GM12878 (cell line): Measurements from ENCODE around the gene PLA2G4A. TPM values are rescaled to one million over a fixed set of nuclear protein-coding genes. Genes with fewer than 3 reads are reported as not detected.

Experiments
- ATAC-seq: fragments of 200-7000 bp; cut with Tn5 transposase; 3 replicates; pipeline ENCODE4 v1.9.1; 2020; ENCODE audit warnings: mild to moderate bottlenecking, moderate library complexity
- BruUV-seq: library from RNA; stranded (reverse); fragments of 400-500 nt; replicated peaks from 2 replicates; lab custom pipeline; 2021; lab: Mats Ljungman, UMichigan
- CTCF ChIA-PET: fragments of 300-600 bp; sonication (Branson Sonifier 250); formaldehyde crosslinking; extraction: SDS; loops from one replicate; lab custom pipeline; 2021; ENCODE audit warnings: inconsistent platforms; lab: Yijun Ruan, JAX
- POLR2A ChIA-PET: fragments of 350-600 bp; formaldehyde crosslinking; extraction: SDS; loops from one replicate; lab custom pipeline; 2021; ENCODE audit warnings: inconsistent platforms; lab: Charles Lee
- RAD21 ChIA-PET: fragments of 300-600 bp; sonication (Branson Sonifier 250); formaldehyde crosslinking; loops from one replicate; lab custom pipeline; 2023; ENCODE audit warnings: antibody characterized with exemption; ENCODE audit not compliant: unreplicated experiment; lab: Charles Lee
- SMC1A ChIA-PET: fragments of 300-600 bp; sonication (Branson Sonifier 250); formaldehyde crosslinking; loops from one replicate; lab custom pipeline; 2023; ENCODE audit not compliant: unreplicated experiment, uncharacterized antibody; lab: Charles Lee
- DNase-seq: peaks from one replicate; pipeline ENCODE4 v3.0.0-alpha.2; 2011; ENCODE audit warnings: low read depth, low spot score
- FAIRE-seq: peaks from 3 replicates; lab custom pipeline; 2011; peaks lifted over from hg19 to GRCh38; lab: Jason Lieb, UNC
- H2AFZ ChIP-seq: 2 replicates; pipeline ENCODE4 v1.6.0; 2011; ENCODE audit warnings: low read depth, low read length, control low read depth; ENCODE audit not compliant: control insufficient read depth
- H3K27ac ChIP-seq: 2 replicates; pipeline ENCODE4 v1.5.1; 2011; ENCODE audit warnings: control low read depth; ENCODE audit not compliant: control insufficient read depth, insufficient read depth
- H3K27me3 ChIP-seq, 2 experiments: replicated peaks in 1 of 2; 2 replicates each; pipeline versions ENCODE4 v1.6.0 to v1.6.1; 2011; ENCODE audit warnings: low read length in 1 of 2; ENCODE audit not compliant: control insufficient read depth in 2 of 2, insufficient read depth in 2 of 2
- H3K36me3 ChIP-seq, 2 experiments: 2 replicates each; pipeline ENCODE4 v1.5.1; 2011; ENCODE audit warnings: low read length in 1 of 2; ENCODE audit not compliant: control insufficient read depth in 2 of 2, insufficient read depth in 2 of 2
- H3K4me1 ChIP-seq: 2 replicates; pipeline ENCODE4 v1.6.1; 2011; ENCODE audit warnings: mild to moderate bottlenecking, low read length, moderate library complexity, mixed read lengths; ENCODE audit not compliant: control insufficient read depth, insufficient read depth
- H3K4me2 ChIP-seq: 2 replicates; pipeline ENCODE4 v1.6.0; 2011; ENCODE audit warnings: control low read depth; ENCODE audit not compliant: control insufficient read depth, insufficient read depth
- H3K4me3 ChIP-seq: fragments of 200-600 bp; sonication (generic); 2 replicates; pipeline ENCODE4 v1.5.1; 2016
- H3K79me2 ChIP-seq: 2 replicates; pipeline ENCODE4 v1.6.0; 2011; ENCODE audit warnings: low read length; ENCODE audit not compliant: control insufficient read depth, insufficient read depth
- H3K9ac ChIP-seq: 2 replicates; pipeline ENCODE4 v1.8.0; 2011; ENCODE audit warnings: low read length, control low read depth, mixed read lengths; ENCODE audit not compliant: control insufficient read depth, insufficient read depth
- H3K9me3 ChIP-seq: replicated peaks from 3 replicates; pipeline ENCODE4 v1.5.1; 2011; ENCODE audit warnings: mild to moderate bottlenecking, low read length; ENCODE audit not compliant: control insufficient read depth, insufficient read depth
- H4K20me1 ChIP-seq: 2 replicates; pipeline ENCODE4 v1.6.0; 2011; ENCODE audit not compliant: control insufficient read depth, insufficient read depth
- BHLHE40 ChIP-seq, 2 experiments: fragments of 450-650 bp in 1 of 2; IDR thresholded peaks; 2 replicates each; pipeline ENCODE4 v1.6.1; 2011 to 2017; ENCODE audit warnings: low read depth in 2 of 2, borderline replicate concordance in 1 of 2, improper control_type of control experiment in 1 of 2, low read length in 1 of 2, mild to moderate bottlenecking in 1 of 2
- BRCA1 ChIP-seq: IDR thresholded peaks from 2 replicates; pipeline ENCODE4 v1.6.1; 2011; ENCODE audit warnings: low read depth, low read length, improper control_type of control experiment
- CBX3 ChIP-seq: fragments of 200-600 bp; sonication (generic); IDR thresholded peaks from 2 replicates; pipeline ENCODE4 v1.6.1; 2016; ENCODE audit warnings: low read depth, borderline replicate concordance
- GABPA ChIP-seq: IDR thresholded peaks from 2 replicates; pipeline ENCODE4 v1.6.1; 2014; ENCODE audit warnings: antibody characterized with exemption, low read depth, mild to moderate bottlenecking, inconsistent platforms
- JUNB ChIP-seq: IDR thresholded peaks from 2 replicates; pipeline ENCODE4 v1.6.1; 2016; ENCODE audit warnings: antibody characterized with exemption, mild to moderate bottlenecking
- MEF2A ChIP-seq: IDR thresholded peaks from 2 replicates; pipeline ENCODE4 v1.6.1; 2011; ENCODE audit warnings: low read depth, mild to moderate bottlenecking, low read length, moderate library complexity; ENCODE audit not compliant: insufficient read depth
- MTA2 ChIP-seq: fragments of 450-650 bp; IDR thresholded peaks from 2 replicates; pipeline ENCODE4 v1.6.1; 2016; ENCODE audit warnings: low read depth, mild to moderate bottlenecking, moderate library complexity
- PAX5 ChIP-seq: IDR thresholded peaks from 2 replicates; pipeline ENCODE4 v1.6.1; 2011; ENCODE audit warnings: low read depth, low read length, borderline replicate concordance
- SREBF1 ChIP-seq: IDR thresholded peaks from 2 replicates; pipeline ENCODE4 v1.6.1; 2012; ENCODE audit warnings: mild to moderate bottlenecking, low read length
- TCF12 ChIP-seq: IDR thresholded peaks from 2 replicates; pipeline ENCODE4 v1.6.1; 2011; ENCODE audit warnings: low read depth, mild to moderate bottlenecking, low read length
- WGBS: methylation state at CpG from one replicate; pipeline ENCODE4 v1.1.6; 2016; ENCODE audit warnings: low lambda C conversion rate; ENCODE audit not compliant: insufficient replicate concordance, insufficient coverage; ENCODE audit errors: missing lambda C conversion rate; 5-methylcytosine and 5-hydroxymethylcytosine counted together
- in situ Hi-C: fragments of 300-500 bp; cut with MboI; formaldehyde crosslinking; loops from 9 replicates; pipeline ENCODE4 v1.14.3; 2018; ENCODE audit warnings: mixed read lengths
- intact Hi-C: fragments of 100-400 bp; cut with micrococcal nuclease; formaldehyde crosslinking; loops from one replicate; pipeline ENCODE4 v1.14.2; 2022; ENCODE audit not compliant: unreplicated experiment
- polyA plus RNA-seq, 11 experiments: library from polyadenylated mRNA; depleted of rRNA in 4 of 11; unstranded in 6 of 11; stranded (reverse) in 5 of 11; fragments of >200 nt; fragmentation: Nextera tagmentation in 4 of 11; fragmentation: Illumina TruSeq in 1 of 11; extraction: Ambion mirVana in 4 of 11; extraction: Trizol in 1 of 11; gene quantifications; 1 replicate in 1 of 11; 2 replicates in 10 of 11; pipeline versions ENCODE4 v1.2.1 to v1.2.3, GENCODE V29; 2011 to 2016; ENCODE audit warnings: inconsistent platforms in 2 of 11, missing spikeins in 2 of 11, low read depth in 1 of 11
- total RNA-seq, 4 experiments: library from RNA; depleted of rRNA in 3 of 4; stranded (reverse); fragments of >200 nt in 3 of 4; fragmentation: Illumina TruSeq in 1 of 4; extraction: Trizol in 1 of 4; gene quantifications; 2 replicates each; pipeline versions ENCODE4 v1.2.1 to v1.2.3, GENCODE V29; 2013 to 2021
- TF ChIP-seq, protein P1 (sequence below): IDR thresholded peaks from 2 replicates; pipeline ENCODE4 v1.6.1; 2012; ENCODE audit warnings: low read depth, low read length, improper control_type of control experiment
- TF ChIP-seq, protein P2 (sequence below): fragments of 450-650 bp; IDR thresholded peaks from 2 replicates; pipeline ENCODE4 v1.6.1; 2017; ENCODE audit warnings: low read depth, mild to moderate bottlenecking, moderate library complexity
- TF ChIP-seq, protein P3 (sequence below): IDR thresholded peaks from 2 replicates; pipeline ENCODE4 v1.6.1; 2012; ENCODE audit warnings: improper control_type of control experiment, low read depth, low read length; ENCODE audit not compliant: insufficient replicate concordance
- TF ChIP-seq, protein P4 (sequence below): fragments of 450-650 bp; formaldehyde crosslinking; IDR thresholded peaks from 2 replicates; pipeline ENCODE4 v1.4.0; 2020; ENCODE audit warnings: mild to moderate bottlenecking, moderate library complexity

The PLA2G4A gene
- total and polyA plus RNA-seq, 10 of the 15 experiments (the other 5 are each of a cell fraction or from before 2014, with no cell fraction given): 0.70 to 3.3 (median 1.5) TPM; not detected in 1

DNA sequence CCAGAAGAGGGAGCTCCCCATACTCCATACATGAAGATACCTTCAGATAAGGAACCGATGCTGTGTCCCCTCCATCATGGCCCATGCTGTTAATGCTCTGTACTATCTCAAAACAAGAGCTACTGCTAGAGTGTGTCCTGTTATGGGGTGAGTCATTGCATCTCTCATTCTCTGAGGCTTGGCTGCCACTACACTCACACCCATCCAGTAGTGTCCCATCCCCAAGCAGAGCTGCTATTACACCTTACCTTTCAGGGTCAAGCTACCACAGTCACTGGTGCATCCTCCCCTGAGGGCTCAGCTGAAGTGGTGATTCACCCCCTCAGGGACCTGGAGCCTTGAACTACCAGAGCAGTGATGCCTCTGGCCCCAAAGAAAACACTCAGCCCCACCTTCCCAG, 198.5 kb downstream of the PLA2G4A start:
- DNase-seq (no peak), ATAC-seq (no peak), FAIRE-seq (no peak)
- Histone ChIP-seq H3K4me1 (no peaks in the 10 kb centered on the region), H3K4me3 (no peak overlapping the region), H3K27ac (no peak overlapping the region), H3K9ac (no peak overlapping the region), H3K36me3 (no peaks in the 10 kb centered on the region), H3K4me2 (no peak overlapping the region), H3K79me2 (no peaks in the 10 kb centered on the region), H4K20me1 (no peaks in the 10 kb centered on the region), H3K27me3 (no peaks in the 10 kb centered on the region), H2AFZ (no peak overlapping the region), H3K9me3 (no peaks in the 10 kb centered on the region; the same call in 2 of the 3 replicates)
- RAD21 ChIA-PET: no interaction called here
- 0% methylated on average over 1 of the region's 1 CpG for WGBS
- no TSS peak for BruUV-seq
- intact Hi-C loops: no loop called here
- SMC1A ChIA-PET: no interaction called here
- in situ Hi-C loops: no loop called here
- CTCF ChIA-PET: no interaction called here
- POLR2A ChIA-PET: no interaction called here
- TF ChIP-seq SREBF1 (no peak), MTA2 (no peak), PAX5 (no peak), BHLHE40 (IDR thresholded peaks at IDR 0.05; ENCODE audit: borderline replicate concordance in 1 of 2, low read depth in 2 of 2, low read length in 1 of 2) (no peak), CBX3 (no peak), MEF2A (no peak), GABPA (no peak), TCF12 (no peak), JUNB (no peak), BRCA1 (no peak)
- TF ChIP-seq, protein P1, sequence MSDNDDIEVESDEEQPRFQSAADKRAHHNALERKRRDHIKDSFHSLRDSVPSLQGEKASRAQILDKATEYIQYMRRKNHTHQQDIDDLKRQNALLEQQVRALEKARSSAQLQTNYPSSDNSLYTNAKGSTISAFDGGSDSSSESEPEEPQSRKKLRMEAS: no peak
- TF ChIP-seq, protein P2, sequence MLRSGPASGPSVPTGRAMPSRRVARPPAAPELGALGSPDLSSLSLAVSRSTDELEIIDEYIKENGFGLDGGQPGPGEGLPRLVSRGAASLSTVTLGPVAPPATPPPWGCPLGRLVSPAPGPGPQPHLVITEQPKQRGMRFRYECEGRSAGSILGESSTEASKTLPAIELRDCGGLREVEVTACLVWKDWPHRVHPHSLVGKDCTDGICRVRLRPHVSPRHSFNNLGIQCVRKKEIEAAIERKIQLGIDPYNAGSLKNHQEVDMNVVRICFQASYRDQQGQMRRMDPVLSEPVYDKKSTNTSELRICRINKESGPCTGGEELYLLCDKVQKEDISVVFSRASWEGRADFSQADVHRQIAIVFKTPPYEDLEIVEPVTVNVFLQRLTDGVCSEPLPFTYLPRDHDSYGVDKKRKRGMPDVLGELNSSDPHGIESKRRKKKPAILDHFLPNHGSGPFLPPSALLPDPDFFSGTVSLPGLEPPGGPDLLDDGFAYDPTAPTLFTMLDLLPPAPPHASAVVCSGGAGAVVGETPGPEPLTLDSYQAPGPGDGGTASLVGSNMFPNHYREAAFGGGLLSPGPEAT: no peak
- TF ChIP-seq, protein P3, sequence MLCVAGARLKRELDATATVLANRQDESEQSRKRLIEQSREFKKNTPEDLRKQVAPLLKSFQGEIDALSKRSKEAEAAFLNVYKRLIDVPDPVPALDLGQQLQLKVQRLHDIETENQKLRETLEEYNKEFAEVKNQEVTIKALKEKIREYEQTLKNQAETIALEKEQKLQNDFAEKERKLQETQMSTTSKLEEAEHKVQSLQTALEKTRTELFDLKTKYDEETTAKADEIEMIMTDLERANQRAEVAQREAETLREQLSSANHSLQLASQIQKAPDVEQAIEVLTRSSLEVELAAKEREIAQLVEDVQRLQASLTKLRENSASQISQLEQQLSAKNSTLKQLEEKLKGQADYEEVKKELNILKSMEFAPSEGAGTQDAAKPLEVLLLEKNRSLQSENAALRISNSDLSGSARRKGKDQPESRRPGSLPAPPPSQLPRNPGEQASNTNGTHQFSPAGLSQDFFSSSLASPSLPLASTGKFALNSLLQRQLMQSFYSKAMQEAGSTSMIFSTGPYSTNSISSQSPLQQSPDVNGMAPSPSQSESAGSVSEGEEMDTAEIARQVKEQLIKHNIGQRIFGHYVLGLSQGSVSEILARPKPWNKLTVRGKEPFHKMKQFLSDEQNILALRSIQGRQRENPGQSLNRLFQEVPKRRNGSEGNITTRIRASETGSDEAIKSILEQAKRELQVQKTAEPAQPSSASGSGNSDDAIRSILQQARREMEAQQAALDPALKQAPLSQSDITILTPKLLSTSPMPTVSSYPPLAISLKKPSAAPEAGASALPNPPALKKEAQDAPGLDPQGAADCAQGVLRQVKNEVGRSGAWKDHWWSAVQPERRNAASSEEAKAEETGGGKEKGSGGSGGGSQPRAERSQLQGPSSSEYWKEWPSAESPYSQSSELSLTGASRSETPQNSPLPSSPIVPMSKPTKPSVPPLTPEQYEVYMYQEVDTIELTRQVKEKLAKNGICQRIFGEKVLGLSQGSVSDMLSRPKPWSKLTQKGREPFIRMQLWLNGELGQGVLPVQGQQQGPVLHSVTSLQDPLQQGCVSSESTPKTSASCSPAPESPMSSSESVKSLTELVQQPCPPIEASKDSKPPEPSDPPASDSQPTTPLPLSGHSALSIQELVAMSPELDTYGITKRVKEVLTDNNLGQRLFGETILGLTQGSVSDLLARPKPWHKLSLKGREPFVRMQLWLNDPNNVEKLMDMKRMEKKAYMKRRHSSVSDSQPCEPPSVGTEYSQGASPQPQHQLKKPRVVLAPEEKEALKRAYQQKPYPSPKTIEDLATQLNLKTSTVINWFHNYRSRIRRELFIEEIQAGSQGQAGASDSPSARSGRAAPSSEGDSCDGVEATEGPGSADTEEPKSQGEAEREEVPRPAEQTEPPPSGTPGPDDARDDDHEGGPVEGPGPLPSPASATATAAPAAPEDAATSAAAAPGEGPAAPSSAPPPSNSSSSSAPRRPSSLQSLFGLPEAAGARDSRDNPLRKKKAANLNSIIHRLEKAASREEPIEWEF: no peak
- TF ChIP-seq, protein P4, sequence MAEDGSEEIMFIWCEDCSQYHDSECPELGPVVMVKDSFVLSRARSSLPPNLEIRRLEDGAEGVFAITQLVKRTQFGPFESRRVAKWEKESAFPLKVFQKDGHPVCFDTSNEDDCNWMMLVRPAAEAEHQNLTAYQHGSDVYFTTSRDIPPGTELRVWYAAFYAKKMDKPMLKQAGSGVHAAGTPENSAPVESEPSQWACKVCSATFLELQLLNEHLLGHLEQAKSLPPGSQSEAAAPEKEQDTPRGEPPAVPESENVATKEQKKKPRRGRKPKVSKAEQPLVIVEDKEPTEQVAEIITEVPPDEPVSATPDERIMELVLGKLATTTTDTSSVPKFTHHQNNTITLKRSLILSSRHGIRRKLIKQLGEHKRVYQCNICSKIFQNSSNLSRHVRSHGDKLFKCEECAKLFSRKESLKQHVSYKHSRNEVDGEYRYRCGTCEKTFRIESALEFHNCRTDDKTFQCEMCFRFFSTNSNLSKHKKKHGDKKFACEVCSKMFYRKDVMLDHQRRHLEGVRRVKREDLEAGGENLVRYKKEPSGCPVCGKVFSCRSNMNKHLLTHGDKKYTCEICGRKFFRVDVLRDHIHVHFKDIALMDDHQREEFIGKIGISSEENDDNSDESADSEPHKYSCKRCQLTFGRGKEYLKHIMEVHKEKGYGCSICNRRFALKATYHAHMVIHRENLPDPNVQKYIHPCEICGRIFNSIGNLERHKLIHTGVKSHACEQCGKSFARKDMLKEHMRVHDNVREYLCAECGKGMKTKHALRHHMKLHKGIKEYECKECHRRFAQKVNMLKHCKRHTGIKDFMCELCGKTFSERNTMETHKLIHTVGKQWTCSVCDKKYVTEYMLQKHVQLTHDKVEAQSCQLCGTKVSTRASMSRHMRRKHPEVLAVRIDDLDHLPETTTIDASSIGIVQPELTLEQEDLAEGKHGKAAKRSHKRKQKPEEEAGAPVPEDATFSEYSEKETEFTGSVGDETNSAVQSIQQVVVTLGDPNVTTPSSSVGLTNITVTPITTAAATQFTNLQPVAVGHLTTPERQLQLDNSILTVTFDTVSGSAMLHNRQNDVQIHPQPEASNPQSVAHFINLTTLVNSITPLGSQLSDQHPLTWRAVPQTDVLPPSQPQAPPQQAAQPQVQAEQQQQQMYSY (CRISPR knock-in tag): no peak
